ENCODE results near the gene PDIA5. TPM values are rescaled to one million over a fixed set of nuclear protein-coding genes. Genes with fewer than 3 reads are reported as not detected.

The PDIA5 gene
- 67.3 and 82.4 TPM in 2 replicates for total RNA-seq

DNA sequence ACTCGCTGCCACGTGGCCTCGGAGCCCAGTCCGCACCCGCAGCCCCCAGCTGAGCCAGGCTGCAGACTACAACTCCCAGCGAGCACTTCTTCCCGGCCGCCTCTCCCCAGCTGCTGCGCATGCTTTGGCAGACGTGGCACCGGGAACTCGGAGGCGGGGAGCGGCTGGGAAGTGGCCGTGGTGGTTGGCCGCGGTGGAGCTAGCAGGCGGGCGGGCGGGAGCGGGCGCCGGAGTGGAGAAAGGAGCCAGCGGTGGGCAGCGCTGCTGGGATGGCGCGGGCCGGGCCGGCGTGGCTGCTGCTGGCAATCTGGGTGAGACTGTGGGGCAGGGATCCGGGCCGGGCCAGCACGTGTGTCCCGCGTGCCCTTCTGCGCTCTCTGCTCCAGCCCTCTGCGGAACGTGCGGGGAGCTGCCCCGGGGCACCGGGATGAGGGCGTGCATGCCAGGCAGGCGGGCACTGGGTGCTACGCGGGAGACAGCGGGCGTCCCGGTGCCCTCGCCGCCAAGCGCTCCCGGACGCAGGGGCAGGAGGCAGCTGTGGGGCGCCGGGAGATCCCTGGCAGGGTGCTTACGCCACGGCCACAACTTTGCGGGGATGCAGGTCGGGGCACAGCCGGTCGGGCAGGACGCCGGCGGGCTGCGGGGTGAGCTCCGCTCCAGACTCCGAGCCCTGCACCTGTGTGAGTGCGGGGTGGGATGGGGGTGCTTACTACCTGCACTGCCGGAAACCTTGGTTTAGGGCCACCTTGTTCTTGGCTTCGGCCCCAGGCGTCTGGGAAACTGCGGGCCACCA lies at the start of gene PDIA5:
PDIA5 (plus strand) TSS at position 130 of the 793 bp plus-strand sequence; CDS start at position 270, 140 bp downstream.
- DNase-seq (ENCODE audit: low read depth in 2 of 2) = peak; percentile 77 to 94

DNA sequence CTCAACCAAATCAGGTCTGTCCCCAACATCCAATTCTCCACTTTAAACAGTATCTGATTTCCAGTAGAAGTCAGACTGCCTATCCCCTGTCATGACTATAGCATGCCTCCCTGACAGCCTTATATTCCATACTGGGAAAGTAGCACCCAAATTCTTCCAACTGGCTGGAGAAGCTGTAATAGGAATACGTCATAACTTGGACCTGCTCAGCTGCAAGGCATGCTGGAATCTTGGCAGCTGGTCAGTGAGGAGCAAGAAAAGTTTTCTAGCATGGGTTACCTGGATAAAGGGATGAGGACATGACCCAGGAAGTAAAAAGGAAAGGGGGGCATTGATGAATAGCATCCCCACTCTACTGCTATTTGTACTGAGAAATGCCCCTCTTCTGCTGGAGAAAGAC lies 48.1 kb upstream of the PDIA5 start:
- no peak for DNase-seq (ENCODE audit: low read depth in 2 of 2)

DNA sequence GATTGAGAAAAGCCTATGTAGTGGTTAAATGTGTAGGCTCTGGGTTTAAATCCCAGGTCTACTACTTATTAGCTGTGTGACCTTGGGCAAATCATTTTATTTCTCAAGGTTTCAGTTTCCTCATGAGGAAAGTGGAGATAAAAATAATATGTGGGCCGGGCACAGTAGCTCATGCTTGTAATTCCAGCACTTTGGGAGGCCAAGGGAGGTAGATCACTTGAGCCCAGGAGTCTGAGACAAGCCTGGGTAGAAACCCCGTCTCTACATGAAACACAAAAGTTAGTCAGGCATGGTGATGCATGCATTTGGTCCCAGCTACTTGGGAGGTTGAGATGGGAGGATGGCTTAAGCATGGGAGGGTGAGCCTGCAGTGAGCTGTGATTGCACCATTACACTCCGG lies 47.7 kb upstream of the PDIA5 start:
- DNase-seq (ENCODE audit: low read depth in 2 of 2) = no peak

DNA sequence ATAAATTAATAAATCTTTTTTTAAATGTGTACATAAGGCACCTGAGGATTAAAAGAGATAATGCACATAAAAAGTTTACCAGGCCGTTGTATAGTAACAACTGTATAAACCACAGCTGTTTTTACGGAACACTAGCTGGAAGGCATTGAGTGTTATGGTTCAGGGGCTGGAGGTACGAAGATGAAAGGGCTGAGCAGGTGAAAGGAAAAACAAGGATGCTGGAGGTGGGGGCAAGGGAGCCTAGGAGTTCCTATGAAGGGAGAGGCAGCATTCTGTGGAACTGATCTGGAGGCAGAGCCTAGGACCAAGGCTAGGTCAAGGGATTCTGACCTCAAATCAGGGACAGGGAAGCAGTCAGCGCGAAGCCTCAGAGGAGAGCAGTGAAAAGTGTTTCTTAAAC lies 47.2 kb upstream of the PDIA5 start:
- DNase-seq (ENCODE audit: low read depth in 2 of 2) = no peak

DNA sequence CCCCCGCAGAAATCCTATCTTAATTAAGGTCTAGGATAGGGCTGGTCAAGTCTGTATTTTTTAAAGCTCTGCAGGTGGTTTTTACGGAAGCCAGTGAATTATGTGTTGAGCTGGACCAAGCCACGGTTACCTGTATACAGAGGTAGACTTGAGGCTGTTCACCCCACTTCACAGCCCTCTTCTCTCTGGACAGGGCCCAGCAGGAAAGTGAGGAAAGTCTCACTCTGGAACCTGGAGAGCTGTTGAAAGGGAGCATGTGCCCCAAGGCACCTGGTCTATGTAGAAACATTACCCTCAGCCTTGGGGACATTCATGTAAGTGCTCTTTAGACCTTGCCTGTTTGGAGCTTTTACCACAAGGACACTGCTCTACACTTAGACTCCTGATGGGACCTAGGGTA lies 46.1 kb upstream of the PDIA5 start:
- no peak for DNase-seq (ENCODE audit: low read depth in 2 of 2)

DNA sequence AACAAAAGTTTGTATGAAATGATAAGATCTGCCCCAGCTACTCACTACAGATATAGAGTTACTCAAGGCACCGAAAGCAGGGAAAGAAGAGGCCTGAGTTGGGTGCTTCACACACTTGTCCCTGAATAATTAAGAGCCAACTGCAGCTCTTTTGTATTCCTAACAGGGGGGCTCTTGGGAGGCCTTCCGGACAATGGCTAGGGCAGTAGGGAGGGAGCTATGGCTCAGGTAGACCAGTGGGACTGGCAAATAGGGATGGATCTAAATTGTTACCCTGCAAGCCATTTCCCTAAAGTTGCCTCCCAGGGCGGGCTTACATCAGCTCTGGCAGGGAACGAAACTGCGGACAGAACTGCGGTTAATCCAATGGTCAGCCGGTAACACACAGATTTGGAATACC lies 45.4 kb upstream of the PDIA5 start:
- no peak for DNase-seq (ENCODE audit: low read depth in 2 of 2)

DNA sequence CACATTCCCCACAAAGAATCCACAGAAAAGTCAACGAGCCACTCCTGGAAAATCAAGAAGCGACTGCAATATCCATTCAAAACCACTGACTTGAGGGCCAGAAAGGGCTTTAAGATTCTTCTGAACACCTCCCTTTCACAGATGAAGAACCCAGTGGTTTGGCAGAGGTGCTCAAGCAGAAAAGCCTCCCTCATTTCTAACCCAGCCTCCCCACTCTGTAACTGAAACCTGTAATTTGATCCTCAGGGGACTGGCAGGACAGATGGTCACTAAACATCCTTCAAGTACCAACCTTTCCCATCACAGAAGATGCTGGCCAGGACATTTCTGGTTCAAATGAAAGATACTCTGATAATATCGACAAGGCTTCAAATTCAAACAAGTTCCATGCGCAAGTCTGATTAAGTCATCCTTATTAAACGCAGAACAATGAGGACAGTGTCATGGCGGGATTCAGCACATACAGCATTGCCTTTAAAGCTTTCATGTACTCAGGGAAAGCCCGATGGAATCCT lies 44.8 kb upstream of the PDIA5 start:
- DNase-seq (ENCODE audit: low read depth in 2 of 2) = no peak

DNA sequence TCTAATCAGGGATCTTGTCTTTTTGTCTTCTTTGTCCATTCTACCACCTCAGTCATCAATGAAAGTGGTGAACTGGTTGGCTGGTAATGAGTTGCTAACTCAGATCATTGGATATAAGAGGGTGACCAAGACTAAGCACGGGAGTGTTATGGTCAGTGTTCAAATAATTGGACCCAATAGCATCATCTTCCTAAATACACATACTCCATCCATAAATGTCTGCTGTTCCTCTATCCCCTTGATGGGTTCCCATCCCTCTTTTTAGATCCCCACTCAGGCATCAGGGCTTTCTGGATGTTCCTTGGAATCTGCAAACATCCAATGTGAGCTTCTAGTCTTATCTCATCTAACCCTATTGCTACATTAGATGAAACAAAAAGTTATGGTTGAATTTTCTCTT lies 42.8 kb upstream of the PDIA5 start:
- no peak for DNase-seq (ENCODE audit: low read depth in 2 of 2)

DNA sequence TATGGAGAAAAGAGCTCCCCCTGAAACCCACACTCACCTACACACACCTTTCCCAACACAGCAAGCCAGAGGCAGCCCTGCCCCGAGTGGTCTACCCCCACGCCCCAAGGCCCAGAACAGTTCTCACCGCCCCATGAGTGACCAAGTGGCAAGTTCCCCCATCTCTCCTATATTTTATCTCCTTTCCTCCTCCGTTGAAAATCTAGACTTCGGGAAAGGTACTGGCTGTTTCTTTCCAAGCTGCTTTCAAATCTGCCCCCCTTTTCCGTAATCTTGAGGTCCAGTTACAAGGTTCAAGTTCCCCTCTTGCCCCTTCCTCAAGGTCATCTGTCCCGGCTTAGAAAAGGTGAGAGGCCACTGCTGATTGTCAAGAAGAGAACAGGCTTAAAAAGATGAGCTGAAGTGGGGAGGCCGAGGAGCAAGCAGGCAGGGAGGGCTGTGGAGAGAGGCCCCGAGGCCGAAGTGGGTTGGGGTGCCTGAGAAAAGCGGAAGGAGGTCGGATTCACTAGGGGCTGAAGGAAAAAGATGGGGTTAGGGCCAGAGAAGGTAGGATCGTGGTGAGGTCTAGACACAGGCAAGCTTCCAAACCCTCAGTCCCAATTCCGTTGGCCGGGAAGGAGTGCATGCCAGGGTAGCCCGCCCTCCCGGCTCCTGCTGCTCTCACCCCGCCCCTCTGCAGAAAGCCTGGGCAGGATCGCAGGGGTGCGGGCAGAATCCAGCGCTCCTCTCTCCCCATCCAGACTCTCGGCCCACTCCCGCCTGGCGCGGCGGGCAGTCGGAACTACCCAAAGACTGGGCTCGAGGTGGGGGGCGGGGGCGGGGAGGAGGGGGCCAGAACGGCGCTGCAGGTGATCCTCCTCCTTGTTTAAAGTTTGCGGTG lies 40.9 kb upstream of the PDIA5 start:
- DNase-seq (ENCODE audit: low read depth in 2 of 2) = no peak

DNA sequence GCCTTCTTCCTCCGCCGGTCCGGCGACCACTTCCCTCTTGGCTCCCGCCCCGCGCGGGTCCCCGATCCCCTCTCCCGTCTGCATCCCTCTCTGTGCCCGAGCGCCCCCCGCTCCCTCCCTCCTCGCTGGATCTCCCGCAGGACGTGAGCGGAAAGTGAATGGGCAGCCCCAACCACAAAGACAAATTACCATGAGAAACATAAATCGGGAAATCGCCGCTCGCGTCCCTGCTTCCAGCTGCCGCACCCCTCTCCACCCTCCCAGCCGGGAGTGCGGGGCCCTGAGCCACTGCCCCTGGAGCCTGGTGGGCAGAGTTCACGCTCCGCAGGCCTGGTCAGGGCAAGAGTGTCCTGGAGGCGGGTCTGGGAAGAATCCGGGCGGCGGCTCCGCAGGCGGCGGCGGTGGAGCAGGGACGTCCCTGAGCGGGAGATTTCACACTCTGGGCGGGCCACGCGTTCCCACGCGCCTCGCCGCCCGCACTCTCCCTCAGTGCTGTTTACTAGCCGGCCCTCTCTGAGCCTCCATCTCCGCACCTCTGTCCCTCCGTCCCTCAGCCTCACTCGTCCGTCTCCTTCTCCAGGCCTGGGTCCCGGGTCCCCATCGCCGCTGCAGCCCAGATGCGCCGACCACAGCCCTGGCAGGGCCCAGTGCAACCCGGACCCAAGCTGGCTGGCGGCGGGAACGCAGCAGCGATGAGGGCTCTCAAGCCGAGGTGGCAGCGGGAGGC lies 40.1 kb upstream of the PDIA5 start:
- peak in 1 of 2 donors; percentile 7 for DNase-seq (ENCODE audit: low read depth in 2 of 2)

DNA sequence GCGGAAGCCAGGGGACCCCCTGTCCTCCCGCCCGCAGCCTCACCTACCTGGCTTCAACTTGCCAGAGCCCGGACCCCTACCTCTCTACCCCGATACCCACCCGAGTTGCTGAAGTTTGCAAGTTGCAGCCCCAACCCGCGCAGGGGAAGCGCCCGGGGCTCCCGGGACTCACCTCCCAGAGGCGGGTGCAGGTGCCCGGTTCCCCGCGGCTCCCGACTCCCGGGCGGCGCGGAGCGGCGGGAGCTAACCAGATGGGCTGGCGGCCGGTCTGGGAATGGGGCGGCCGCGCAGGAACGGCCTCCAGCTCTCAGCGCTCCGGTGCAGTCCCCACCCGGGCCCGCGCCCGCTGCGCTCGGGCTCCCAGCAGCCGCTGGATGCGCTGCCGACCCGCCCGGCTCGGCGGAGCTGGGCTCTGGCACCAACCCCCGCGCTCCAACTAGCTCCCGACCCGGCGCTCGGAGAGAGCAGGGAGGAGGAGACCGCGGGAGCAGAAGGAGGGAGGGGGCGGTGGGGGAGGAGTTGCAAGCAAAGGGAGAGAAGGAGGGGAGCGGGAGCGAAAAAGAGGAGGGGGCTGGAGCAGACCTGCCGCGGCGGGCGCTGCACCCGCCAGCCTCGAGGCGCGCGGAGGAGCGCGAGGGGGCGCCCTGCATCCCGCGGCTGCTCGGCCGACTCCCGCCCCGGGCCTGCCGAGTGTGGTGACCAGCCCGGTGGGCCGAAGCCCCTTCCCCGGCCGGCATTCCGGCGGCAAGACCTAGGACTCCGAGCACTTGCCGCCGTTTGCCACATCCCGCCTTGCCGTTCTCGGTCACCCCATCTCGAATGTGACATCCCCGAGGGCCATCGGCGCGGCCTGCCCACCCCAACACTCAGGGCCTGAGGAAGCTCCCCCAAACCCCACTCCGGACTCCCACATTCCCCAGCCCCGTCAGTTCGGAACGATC lies 39.3 kb upstream of the PDIA5 start, which contains the start of gene SEMA5B:
SEMA5B (minus strand) TSS at position 472 of the 941 bp plus-strand sequence. CDS start 66,500 bp downstream, outside the sequence.
- DNase-seq (ENCODE audit: low read depth in 2 of 2) = peak in 1 of 2 donors; percentile 35

DNA sequence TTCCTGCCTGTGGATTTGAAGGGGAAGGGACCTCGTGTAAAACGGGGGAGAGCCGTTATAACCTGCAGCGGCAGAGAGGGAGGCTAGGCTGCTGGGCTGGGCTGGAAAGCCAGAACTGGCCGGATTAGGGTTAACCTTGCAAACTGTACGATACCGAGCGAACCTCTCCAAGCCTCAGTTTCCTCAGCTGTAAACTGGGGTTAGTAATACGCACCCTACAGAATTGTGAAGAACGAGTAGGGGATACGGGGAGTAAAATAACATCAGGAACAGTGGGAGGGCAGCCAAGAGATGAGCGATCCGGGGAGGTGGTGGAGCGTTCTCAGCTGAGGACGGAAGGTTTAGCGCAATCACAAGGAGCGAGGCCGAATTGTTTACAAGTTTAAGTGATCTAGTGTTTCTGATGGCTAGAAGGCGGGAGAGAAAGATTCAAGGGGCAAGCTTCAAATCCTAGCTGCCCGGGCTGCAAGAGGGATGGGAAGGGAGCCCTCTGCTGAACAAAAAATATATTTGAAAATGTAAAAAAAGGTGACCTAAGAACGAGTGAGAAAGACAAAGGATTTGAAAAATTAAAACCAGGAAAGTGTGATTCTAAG lies 38.5 kb upstream of the PDIA5 start:
- peak in 1 of 2 donors; percentile 55 for DNase-seq (ENCODE audit: low read depth in 2 of 2)

DNA sequence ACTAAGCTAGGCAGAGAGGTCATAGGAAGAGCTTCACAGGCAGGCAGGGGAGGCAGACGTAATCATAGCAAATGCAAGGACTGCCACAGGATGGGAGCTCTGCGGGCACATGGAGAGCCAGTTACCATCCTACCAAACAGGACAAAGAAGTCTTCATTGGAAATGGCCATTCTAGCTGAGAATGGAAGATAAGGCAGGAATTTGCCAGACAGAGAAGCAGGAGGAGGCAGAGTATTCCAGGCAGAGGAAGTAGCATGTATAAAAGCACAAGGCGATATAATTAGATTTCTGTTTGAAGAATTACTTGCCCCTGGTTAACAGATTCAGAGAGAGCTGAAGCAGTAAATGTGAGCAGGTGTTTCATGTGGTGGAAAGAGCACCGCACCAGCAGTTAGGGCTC lies 35.8 kb upstream of the PDIA5 start:
- peak in 1 of 2 donors; percentile 5 for DNase-seq (ENCODE audit: low read depth in 2 of 2)

DNA sequence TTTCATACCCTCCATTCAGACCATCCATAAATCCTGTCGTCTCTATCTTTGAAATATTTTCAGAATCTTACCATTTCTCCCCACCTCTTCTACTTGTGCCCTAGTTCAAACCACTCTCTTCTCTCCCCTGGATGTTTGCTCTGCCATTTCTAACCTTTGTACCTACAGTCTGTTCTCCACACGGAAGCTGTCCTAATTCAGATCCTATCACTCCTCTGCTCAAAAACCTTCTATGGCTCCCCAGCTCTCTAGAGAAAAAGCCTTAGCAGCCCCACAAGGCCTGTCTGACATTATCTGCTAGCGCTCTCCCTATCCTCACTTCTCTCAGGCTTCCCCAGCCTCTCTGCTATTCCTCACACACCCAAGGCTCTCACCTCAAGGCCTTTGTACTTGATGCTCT lies 34.8 kb upstream of the PDIA5 start:
- no peak for DNase-seq (ENCODE audit: low read depth in 2 of 2)

DNA sequence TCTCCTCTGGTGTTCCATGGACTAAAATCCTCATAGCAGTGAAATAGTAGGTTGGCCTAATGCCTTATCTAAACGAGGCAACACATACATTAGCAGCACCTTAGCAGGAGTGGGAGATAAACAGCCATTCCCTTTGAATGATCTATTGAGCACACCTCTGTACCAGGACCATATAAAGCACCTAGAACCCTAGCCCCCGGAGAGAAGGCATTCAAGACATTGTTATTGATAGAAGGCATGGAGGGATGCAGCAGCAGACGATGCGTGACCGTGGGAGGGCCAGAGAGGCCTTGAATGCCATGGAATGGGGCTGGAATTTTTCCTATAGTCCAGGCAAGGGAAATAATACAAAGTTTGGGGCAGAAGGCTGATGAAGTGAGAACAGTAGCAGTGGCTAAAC lies 32.7 kb upstream of the PDIA5 start:
- DNase-seq (ENCODE audit: low read depth in 2 of 2) = no peak

DNA sequence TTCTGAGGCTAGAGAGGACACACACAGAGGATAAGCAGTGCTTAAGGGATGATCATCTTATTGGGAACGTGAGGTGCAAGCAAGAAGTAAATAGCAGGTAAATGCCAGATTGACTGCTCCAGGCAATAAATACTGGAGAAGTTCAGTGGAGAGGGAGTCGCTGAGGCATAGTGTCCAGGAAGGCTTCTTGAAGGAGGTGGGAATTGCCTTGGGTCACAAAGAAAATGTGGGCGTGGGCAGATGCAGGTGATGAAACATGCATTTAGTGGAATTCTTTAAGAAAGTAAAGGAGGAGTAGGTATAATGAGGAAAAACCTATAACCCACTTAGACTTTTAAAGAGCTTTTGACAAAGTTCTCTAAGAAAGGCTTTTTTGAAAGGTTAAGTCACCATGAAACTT lies 31.8 kb upstream of the PDIA5 start:
- no peak for DNase-seq (ENCODE audit: low read depth in 2 of 2)

DNA sequence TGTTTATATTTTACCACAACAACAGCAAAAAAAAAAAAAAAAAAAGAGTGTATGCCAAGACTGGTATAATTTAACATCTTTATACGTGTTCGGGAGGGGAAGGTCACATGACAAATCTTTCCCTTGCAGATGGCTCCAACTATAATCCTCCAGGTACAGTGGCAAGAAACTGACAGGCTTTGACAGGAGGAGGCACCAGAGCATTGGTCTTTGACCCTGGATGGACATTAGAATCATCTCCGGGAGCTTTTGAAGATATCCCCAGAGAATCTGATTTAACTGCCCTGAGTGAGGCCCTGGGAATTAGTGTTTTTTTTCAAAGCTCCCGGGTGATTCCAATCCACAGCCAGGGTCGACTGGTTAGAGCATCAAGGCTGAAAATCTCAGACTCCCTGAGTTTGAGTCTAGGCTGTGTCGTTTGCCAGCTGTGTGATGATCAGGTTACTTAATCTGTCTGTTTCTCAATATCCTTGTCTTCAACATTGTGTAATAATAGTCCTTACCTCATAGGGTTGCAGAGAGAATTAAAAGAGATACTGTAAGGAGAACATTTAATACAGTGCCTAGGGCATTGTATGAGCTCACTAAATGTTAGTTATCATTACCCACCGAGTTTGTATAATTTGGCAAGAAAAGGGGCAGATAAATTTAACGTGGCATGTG lies 30.3 kb upstream of the PDIA5 start:
- no peak for DNase-seq (ENCODE audit: low read depth in 2 of 2)

DNA sequence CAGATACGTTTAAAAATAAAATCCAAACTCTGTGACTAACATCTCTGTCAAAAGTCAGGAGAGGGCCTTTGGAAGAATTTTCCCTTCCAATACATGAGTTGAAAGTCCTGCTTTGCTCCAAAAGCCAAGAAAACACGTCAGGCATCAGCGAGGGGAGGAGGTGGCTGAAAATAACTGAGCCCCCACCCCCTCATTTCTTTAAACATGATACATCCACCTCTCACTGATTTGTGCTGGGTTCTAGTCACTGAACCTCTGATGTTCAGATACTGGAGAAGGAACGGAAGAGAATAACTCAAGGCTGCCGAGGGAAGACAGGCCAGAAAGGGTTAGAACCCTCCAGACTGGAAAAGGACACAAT lies 29.8 kb upstream of the PDIA5 start:
- DNase-seq (ENCODE audit: low read depth in 2 of 2) = no peak

DNA sequence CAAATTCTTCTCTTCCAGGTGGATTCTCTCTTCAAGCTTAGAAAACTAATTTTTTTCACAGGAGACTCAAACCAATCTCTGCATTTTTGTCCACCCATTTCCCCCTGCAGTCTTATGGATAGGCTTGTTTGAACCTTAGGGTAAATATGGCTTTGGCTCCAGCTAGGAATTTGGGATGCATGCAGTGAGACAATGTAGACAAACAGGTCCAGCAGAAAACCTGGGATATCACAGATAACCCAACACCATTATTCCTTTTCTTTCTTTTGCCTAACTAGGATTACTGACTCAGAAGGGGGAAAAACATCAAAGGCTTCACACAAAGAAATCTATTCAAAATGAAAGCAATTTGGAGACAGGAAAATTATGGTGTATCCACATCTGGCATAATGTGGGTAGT lies 28.1 kb upstream of the PDIA5 start:
- DNase-seq (ENCODE audit: low read depth in 2 of 2) = no peak

DNA sequence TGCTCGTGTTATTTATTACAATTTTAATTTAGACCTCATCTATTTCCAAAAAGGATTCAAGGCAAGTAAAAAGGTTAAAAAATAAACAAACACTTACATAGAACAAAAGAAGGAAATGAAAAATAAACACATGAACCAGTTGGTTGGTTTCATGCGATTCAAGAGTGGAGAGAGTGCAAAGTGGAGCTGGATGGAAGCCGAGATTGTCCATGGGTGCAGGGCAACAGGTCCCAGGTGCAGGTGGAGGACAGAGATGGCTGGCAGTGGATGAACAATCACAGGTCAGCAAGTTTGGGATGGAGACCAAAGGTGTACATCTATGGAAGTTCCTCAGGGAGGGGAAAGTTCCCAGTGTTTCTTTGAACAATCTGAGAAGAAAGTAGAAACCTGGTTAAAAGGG lies 27.6 kb upstream of the PDIA5 start:
- DNase-seq (ENCODE audit: low read depth in 2 of 2) = no peak

Measured in dermis microvascular lymphatic vessel endothelial cell (primary cell).